Measurements from ENCODE around the gene C1GALT1C1L.
"Not testable (repeated sequence)": the region's sequence is repeated elsewhere in the genome, so short reads cannot be mapped to it uniquely, and the experiment has no call there.

C1GALT1C1L gene

GRCh38 chr2:43692428-43692994 is 16.3 kb upstream of the C1GALT1C1L start:
- no peaks in the 10 kb centered on the region for H3K27me3 ChIP-seq (ENCODE audit: insufficient read depth, insufficient read length)
- no peak for DNase-seq (ENCODE audit: low read depth, low spot score)
- no peak for TF ChIP-seq ZNF274 (IDR thresholded peaks at IDR 0.05; ENCODE audit: low read depth, low read length)
- no peak overlapping the region for H3K4me3 ChIP-seq (ENCODE audit: insufficient read length, low read depth)
- no peaks in the 10 kb centered on the region for H3K9me3 ChIP-seq (ENCODE audit: insufficient read depth, low read length)
- no peaks in the 10 kb centered on the region for H3K4me1 ChIP-seq (ENCODE audit: insufficient read depth, insufficient read length)
- no peaks in the 10 kb centered on the region for H3K36me3 ChIP-seq (ENCODE audit: insufficient read depth, insufficient read length, low read length)
- no peak overlapping the region for H3K9ac ChIP-seq (ENCODE audit: insufficient read length, low read depth)

GRCh38 chr2:43689999-43690398 is 13.8 kb upstream of the C1GALT1C1L start:
- TF ChIP-seq SUZ12 (IDR thresholded peaks at IDR 0.05; ENCODE audit: extremely low read depth, insufficient read depth, insufficient read length), result no peak
- no peak for TF ChIP-seq ZNF274 (IDR thresholded peaks at IDR 0.05; ENCODE audit: low read depth, low read length)
- TF ChIP-seq YY1 (IDR thresholded peaks at IDR 0.05; ENCODE audit: insufficient read depth, insufficient read length), result no peak
- H3K9ac ChIP-seq (ENCODE audit: insufficient read length, low read depth), result no peak overlapping the region
- H3K4me3 ChIP-seq (ENCODE audit: insufficient read length, low read depth), result no peak overlapping the region
- H3K36me3 ChIP-seq (ENCODE audit: insufficient read depth, insufficient read length, low read length), result no peaks in the 10 kb centered on the region
- no peaks in the 10 kb centered on the region for H3K4me1 ChIP-seq (ENCODE audit: insufficient read depth, insufficient read length)
- H3K27me3 ChIP-seq (ENCODE audit: insufficient read depth, insufficient read length), result no peaks in the 10 kb centered on the region
- H3K9me3 ChIP-seq (ENCODE audit: insufficient read depth, low read length), result no peaks in the 10 kb centered on the region
- DNase-seq (ENCODE audit: low read depth, low spot score), result no peak

- Histone ChIP-seq H3K4me3 (ENCODE audit: insufficient read length, low read depth) (no peak overlapping the region), H3K27me3 (ENCODE audit: insufficient read depth, insufficient read length) (no peaks in the 10 kb centered on the region), H3K9me3 (ENCODE audit: insufficient read depth, low read length) (no peaks in the 10 kb centered on the region), H3K36me3 (ENCODE audit: insufficient read depth, insufficient read length, low read length) (no peaks in the 10 kb centered on the region), H3K9ac (ENCODE audit: insufficient read length, low read depth) (no peak overlapping the region), H3K4me1 (ENCODE audit: insufficient read depth, insufficient read length) (no peaks in the 10 kb centered on the region)
- no peak for TF ChIP-seq ZNF274 (IDR thresholded peaks at IDR 0.05; ENCODE audit: low read depth, low read length)
- no peak for TF ChIP-seq YY1 (IDR thresholded peaks at IDR 0.05; ENCODE audit: insufficient read depth, insufficient read length)
- TF ChIP-seq SUZ12 (IDR thresholded peaks at IDR 0.05; ENCODE audit: extremely low read depth, insufficient read depth, insufficient read length), result no peak
- DNase-seq (ENCODE audit: low read depth, low spot score), result no peak
Observed at GRCh38 chr2:43685357-43685756, 9.1 kb upstream of the C1GALT1C1L start.

GRCh38 chr2:43677783-43678182 is 1.6 kb upstream of the C1GALT1C1L start:
- DNase-seq (ENCODE audit: low read depth, low spot score); H3K4me1 ChIP-seq (ENCODE audit: insufficient read depth, insufficient read length); H3K4me3 ChIP-seq (ENCODE audit: insufficient read length, low read depth); H3K9ac ChIP-seq (ENCODE audit: insufficient read length, low read depth); H3K36me3 ChIP-seq (ENCODE audit: insufficient read depth, insufficient read length, low read length); H3K9me3 ChIP-seq (ENCODE audit: insufficient read depth, low read length); H3K27me3 ChIP-seq (ENCODE audit: insufficient read depth, insufficient read length): not testable (repeated sequence)

GRCh38 chr2:43675646-43676321 is 445 bp downstream of the C1GALT1C1L start:
- no peak for TF ChIP-seq ZNF274 (IDR thresholded peaks at IDR 0.05; ENCODE audit: low read depth, low read length)
- TF ChIP-seq YY1 (IDR thresholded peaks at IDR 0.05; ENCODE audit: insufficient read depth, insufficient read length), result no peak
- TF ChIP-seq SUZ12 (IDR thresholded peaks at IDR 0.05; ENCODE audit: extremely low read depth, insufficient read depth, insufficient read length), result no peak
- no peaks in the 10 kb centered on the region for H3K27me3 ChIP-seq (ENCODE audit: insufficient read depth, insufficient read length)
- peaks cover 5% of the 10 kb centered on the region; the same call in 1 of the 2 replicates for H3K9me3 ChIP-seq (ENCODE audit: insufficient read depth, low read length)
- H3K4me3 ChIP-seq (ENCODE audit: insufficient read length, low read depth), result no peak overlapping the region
- DNase-seq (ENCODE audit: low read depth, low spot score), result no peak
- no peaks in the 10 kb centered on the region for H3K4me1 ChIP-seq (ENCODE audit: insufficient read depth, insufficient read length)
- no peak overlapping the region for H3K9ac ChIP-seq (ENCODE audit: insufficient read length, low read depth)
- no peaks in the 10 kb centered on the region for H3K36me3 ChIP-seq (ENCODE audit: insufficient read depth, insufficient read length, low read length)

- TF ChIP-seq YY1 (IDR thresholded peaks at IDR 0.05; ENCODE audit: insufficient read depth, insufficient read length), result no peak
- TF ChIP-seq SUZ12 (IDR thresholded peaks at IDR 0.05; ENCODE audit: extremely low read depth, insufficient read depth, insufficient read length), result no peak
- no peak for TF ChIP-seq ZNF274 (IDR thresholded peaks at IDR 0.05; ENCODE audit: low read depth, low read length)
- Histone ChIP-seq H3K4me1 (ENCODE audit: insufficient read depth, insufficient read length) (no peaks in the 10 kb centered on the region), H3K4me3 (ENCODE audit: insufficient read length, low read depth) (no peak overlapping the region), H3K36me3 (ENCODE audit: insufficient read depth, insufficient read length, low read length) (no peaks in the 10 kb centered on the region), H3K9me3 (ENCODE audit: insufficient read depth, low read length) (no peaks in the 10 kb centered on the region), H3K9ac (ENCODE audit: insufficient read length, low read depth) (no peak overlapping the region), H3K27me3 (ENCODE audit: insufficient read depth, insufficient read length) (no peaks in the 10 kb centered on the region)
- DNase-seq (ENCODE audit: low read depth, low spot score), result no peak
Observed at GRCh38 chr2:43657241-43657640, 19.0 kb downstream of the C1GALT1C1L start.

GRCh38 chr2:43653506-43653905 is 22.7 kb downstream of the C1GALT1C1L start:
- Histone ChIP-seq H3K36me3 (ENCODE audit: insufficient read depth, insufficient read length, low read length) (no peaks in the 10 kb centered on the region), H3K27me3 (ENCODE audit: insufficient read depth, insufficient read length) (no peaks in the 10 kb centered on the region), H3K4me3 (ENCODE audit: insufficient read length, low read depth) (no peak overlapping the region), H3K9me3 (ENCODE audit: insufficient read depth, low read length) (no peaks in the 10 kb centered on the region), H3K4me1 (ENCODE audit: insufficient read depth, insufficient read length) (no peaks in the 10 kb centered on the region), H3K9ac (ENCODE audit: insufficient read length, low read depth) (no peak overlapping the region)
- DNase-seq (ENCODE audit: low read depth, low spot score), result no peak
- TF ChIP-seq SUZ12 (IDR thresholded peaks at IDR 0.05; ENCODE audit: extremely low read depth, insufficient read depth, insufficient read length) (no peak), ZNF274 (IDR thresholded peaks at IDR 0.05; ENCODE audit: low read depth, low read length) (no peak), YY1 (IDR thresholded peaks at IDR 0.05; ENCODE audit: insufficient read depth, insufficient read length) (no peak)
